Measurements from ENCODE around the gene DKC1. TPM values are rescaled to one million over a fixed set of nuclear protein-coding genes. Genes with fewer than 3 reads are reported as not detected.
A peak's percentile ranks its signal among the peaks of the same experiment; 100 is the strongest.

DKC1 gene
- total RNA-seq, 4 donors from 2014 or later = 38.1 to 60.6 (median 42.9) TPM

DNA sequence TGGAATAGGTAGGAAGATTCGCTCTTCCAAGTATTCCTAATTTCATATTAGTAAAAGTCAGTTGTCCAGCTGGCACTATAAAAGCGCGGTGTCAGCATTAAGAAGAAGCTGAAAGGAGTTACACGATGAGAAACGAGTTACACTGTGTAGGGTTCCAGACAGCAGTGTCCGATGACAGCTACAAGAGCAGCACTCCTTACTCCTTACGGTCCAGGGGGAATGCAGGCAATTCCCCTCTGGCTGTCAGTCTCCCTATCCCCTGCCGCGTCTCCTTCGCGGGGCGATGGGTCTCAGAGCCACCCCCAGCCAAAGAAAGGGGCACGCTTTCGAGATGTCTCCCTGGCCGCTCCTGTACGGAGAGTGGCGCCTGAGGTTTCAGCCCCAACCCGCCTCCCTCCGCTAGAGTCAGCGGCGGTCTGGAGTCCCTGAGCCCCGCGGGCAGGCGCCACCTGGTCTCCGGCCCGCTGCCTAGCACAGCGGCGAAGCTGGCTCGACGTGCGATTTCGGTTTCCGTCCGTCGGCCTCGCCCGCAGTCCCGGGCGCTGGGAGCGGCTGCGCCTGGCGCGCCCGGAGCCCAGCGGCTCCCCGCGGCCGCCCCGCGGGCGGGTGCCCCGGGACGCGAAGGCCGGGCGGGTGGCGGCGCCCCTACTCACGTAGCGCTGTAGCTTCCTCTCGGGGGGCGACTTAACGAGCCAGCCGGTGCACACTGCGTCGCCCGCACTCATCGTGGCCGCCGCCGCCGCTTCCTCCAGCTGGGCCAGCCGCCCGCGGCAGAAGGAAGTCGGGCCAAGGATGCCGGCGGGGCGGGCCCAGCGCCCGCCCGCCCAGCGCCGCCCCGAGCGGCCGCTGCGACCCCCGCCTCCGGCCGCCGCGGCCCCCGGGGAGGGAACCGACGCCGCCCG is 12.1 kb upstream of the DKC1 start, which contains the start of gene GAB3:
Gene GAB3 (minus strand): TSS at position 777 of the 902 bp plus-strand sequence. CDS start 52 bp downstream, at position 725.
- WGBS = 31% methylated on average over 51 of the region's 98 CpGs
- peak in 1 of 2 donors; percentile 66 for DNase-seq (ENCODE audit: low spot score in 2 of 2)

DNA sequence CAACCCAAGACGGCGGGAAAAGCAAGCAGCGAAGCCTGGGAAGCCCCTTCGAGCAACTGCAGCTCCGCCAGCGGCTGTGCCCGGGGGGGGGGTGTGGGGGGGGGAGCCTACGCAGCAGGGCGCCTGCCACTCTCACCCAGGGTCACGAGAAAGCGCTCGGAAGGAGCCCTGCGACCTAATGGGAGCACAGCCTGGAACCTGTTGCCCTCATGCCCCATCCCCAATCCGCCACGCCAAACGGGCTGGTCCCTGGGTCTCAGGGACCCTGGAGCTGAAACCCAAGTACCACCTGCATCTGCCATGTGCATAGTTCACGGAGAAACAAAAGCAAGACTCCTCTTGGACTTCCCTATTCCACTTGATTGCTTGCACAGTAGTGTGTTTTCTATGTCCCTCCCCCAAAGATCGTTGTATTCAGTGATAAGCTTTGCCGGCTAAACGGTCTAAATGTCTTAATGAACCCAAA is 11.4 kb upstream of the DKC1 start:
- no peaks in the 10 kb centered on the region for H3K36me3 ChIP-seq
- H3K9me3 ChIP-seq = no peaks in the 10 kb centered on the region
- H3K27ac ChIP-seq = no peak overlapping the region
- no peak for DNase-seq (ENCODE audit: low spot score in 2 of 2)
- peak overlapping the region; percentile 50 for H3K4me3 ChIP-seq
- TF ChIP-seq POLR2A (IDR thresholded peaks at IDR 0.05) (no peak), EP300 (IDR thresholded peaks at IDR 0.05) (no peak), POLR2AphosphoS5 (IDR thresholded peaks at IDR 0.05) (no peak), CTCF (IDR thresholded peaks at IDR 0.05) (no peak)
- H3K4me1 ChIP-seq = peaks cover 3% of the 10 kb centered on the region
- no peaks in the 10 kb centered on the region for H3K27me3 ChIP-seq
- 50% methylated on average over 10 of the region's 20 CpGs for WGBS

More for the DNA sequence above, 12.1 kb upstream of the DKC1 start, which contains the start of gene GAB3:
- Histone ChIP-seq H3K4me1 (peaks cover 3% of the 10 kb centered on the region), H3K4me3 (peak within 1 kb of the TSS; percentile 50), H3K27me3 (no peaks in the 10 kb centered on the region), H3K27ac (peak within 1 kb of the TSS; percentile 59), H3K9me3 (no peaks in the 10 kb centered on the region), H3K36me3 (no peaks in the 10 kb centered on the region)
- TF ChIP-seq EP300 (IDR thresholded peaks at IDR 0.05) (no peak), POLR2A (IDR thresholded peaks at IDR 0.05) (peak in 1 of 2 donors; percentile 12)

DNA sequence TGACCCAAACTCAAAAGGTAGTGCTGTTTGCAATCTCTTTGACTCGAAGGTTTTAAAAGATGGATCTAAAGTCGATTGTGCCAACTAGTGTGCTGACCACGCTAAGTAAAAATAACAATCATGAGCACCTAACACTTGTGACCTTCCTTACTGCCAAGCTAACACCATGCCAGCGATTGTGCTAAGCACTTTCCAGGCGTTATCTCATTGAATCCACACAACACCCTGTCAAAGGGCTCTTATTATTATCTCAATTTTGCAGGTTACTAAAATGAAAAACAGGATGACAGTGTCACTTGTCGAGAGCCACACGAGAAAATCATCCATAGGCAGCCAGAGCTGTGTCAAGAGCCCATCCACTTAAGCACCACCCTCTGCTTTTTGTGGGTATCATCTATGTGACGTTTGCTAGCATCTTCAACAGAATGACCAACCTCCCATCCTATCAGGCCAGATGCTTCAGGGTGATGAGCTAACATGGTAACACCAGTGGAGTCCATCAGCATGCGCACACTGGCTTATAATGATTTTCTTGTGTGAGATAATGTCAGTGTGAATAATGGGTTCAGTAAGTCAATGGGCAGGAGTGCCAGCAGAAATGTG is 10.9 kb upstream of the DKC1 start:
- Histone ChIP-seq H3K27me3 (no peaks in the 10 kb centered on the region), H3K9me3 (no peaks in the 10 kb centered on the region), H3K4me3 (no peak overlapping the region), H3K4me1 (peaks cover 3% of the 10 kb centered on the region), H3K36me3 (no peaks in the 10 kb centered on the region), H3K27ac (no peak overlapping the region)
- 70% methylated on average over 9 of the region's 9 CpGs for WGBS
- no peak for TF ChIP-seq CTCF (IDR thresholded peaks at IDR 0.05)
- no peak for TF ChIP-seq POLR2AphosphoS5 (IDR thresholded peaks at IDR 0.05)
- TF ChIP-seq EP300 (IDR thresholded peaks at IDR 0.05) = no peak
- no peak for TF ChIP-seq POLR2A (IDR thresholded peaks at IDR 0.05)
- no peak for DNase-seq (ENCODE audit: low spot score in 2 of 2)

DNA sequence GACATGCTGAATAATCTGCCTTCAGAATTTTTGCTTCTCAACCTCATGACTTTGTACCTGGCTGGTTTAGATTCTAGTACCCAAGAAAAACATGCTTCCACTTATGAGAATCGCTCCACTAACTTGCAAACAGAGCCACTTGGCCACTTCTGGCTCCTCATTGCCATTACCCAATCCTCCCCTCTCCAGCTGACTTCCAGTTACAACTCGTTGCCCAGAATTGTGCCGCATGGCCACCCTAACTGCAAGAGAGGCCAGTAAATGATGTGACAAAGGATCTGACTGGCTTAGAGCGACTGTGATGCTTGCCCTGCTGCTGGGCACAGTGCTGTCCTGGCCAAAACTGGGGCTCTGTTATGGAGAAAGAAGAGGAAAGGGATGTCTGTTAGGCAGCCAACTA is 4.0 kb upstream of the DKC1 start:
- H3K9me3 ChIP-seq = no peaks in the 10 kb centered on the region
- peaks cover 6% of the 10 kb centered on the region for H3K4me1 ChIP-seq
- no peaks in the 10 kb centered on the region for H3K27me3 ChIP-seq
- no peak for TF ChIP-seq POLR2AphosphoS5 (IDR thresholded peaks at IDR 0.05)
- TF ChIP-seq CTCF (IDR thresholded peaks at IDR 0.05) = no peak
- TF ChIP-seq EP300 (IDR thresholded peaks at IDR 0.05) = no peak
- TF ChIP-seq POLR2A (IDR thresholded peaks at IDR 0.05) = no peak
- 71% methylated on average over 4 of the region's 4 CpGs for WGBS
- no peak for DNase-seq (ENCODE audit: low spot score in 2 of 2)
- H3K27ac ChIP-seq = no peak overlapping the region
- H3K36me3 ChIP-seq = no peaks in the 10 kb centered on the region
- H3K4me3 ChIP-seq = no peak overlapping the region

DNA sequence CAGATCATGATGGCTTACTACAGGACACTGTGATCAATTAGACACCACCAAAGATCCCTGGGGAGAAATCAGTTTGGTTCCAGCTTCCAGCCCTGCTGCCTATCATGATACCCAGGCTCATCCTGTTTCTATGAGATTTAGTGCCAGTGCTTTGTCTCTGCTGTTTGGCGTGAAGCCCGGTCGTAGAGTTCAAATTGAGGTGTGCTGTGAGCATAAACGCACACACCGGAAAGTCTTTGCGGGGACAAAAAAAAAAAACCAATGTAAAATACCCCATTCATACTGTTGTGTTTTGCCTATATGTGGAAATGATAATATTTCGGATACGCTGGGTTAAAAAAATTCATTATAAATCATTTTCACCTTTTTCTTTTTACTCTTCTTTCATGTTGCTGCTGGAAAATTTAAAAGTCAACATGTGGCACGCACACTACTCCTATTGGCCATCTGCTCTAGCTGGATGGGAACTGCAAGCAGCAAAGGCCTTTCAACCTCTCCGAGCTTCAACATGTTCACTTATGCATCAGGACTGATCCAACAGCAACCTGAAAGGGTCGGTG is 607 bp upstream of the DKC1 start:
- 51% methylated on average over 11 of the region's 11 CpGs for WGBS
- H3K27ac ChIP-seq = peak overlapping the region; percentile 87
- peak overlapping the region; percentile 71 for H3K4me3 ChIP-seq

More for the DNA sequence above, 607 bp upstream of the DKC1 start:
- no peak for DNase-seq (ENCODE audit: low spot score in 2 of 2)
- TF ChIP-seq CTCF (IDR thresholded peaks at IDR 0.05) = no peak
- TF ChIP-seq EP300 (IDR thresholded peaks at IDR 0.05) = no peak
- TF ChIP-seq POLR2AphosphoS5 (IDR thresholded peaks at IDR 0.05) = no peak
- TF ChIP-seq POLR2A (IDR thresholded peaks at IDR 0.05) = no peak
- no peaks in the 10 kb centered on the region for H3K27me3 ChIP-seq
- no peaks in the 10 kb centered on the region for H3K9me3 ChIP-seq
- peaks cover 6% of the 10 kb centered on the region for H3K4me1 ChIP-seq
- H3K36me3 ChIP-seq = peaks cover 12% of the 10 kb centered on the region

All from suprapubic skin (tissue), 4 donors.